Cardiac atrium fibroblast (primary cell): ENCODE results near the gene CKS1B. TPM values are rescaled to one million over a fixed set of nuclear protein-coding genes. Genes with fewer than 3 reads are reported as not detected.

Experiments
- total RNA-seq: library from RNA; depleted of rRNA; stranded (reverse); fragments of >200 nt; gene quantifications from 2 replicates; pipeline ENCODE4 v1.2.3, GENCODE V29; 2015

The CKS1B gene
- 22.6 and 37.6 TPM in 2 replicates for total RNA-seq

GRCh38 chr1:154974102-154974807, at the start of gene CKS1B:
CKS1B (plus strand) TSS chr1:154974681; CDS start chr1:154974746, 65 bp downstream.

GRCh38 chr1:154936555-154937084, 37.9 kb upstream of the CKS1B start, which contains the start of gene PMVK:
PMVK (minus strand) TSS chr1:154936719; CDS start chr1:154936685, 34 bp downstream.

GRCh38 chr1:154955718-154956543, 18.6 kb upstream of the CKS1B start, which contains the start of gene PBXIP1:
PBXIP1 (minus strand) TSS chr1:154956099; CDS start chr1:154953721, 2,378 bp downstream.

GRCh38 chr1:154961207-154962155, 13.0 kb upstream of the CKS1B start, which contains the start of gene PYGO2:
PYGO2 (minus strand) TSS chr1:154961782; CDS start chr1:154961576, 206 bp downstream.

GRCh38 chr1:154970631-154971340, 3.7 kb upstream of the CKS1B start, which contains the start of gene SHC1:
SHC1 (minus strand) TSS chr1:154970747; CDS start chr1:154970526, 221 bp downstream.

GRCh38 chr1:154982897-154983648, 8.6 kb downstream of the CKS1B start, which contains the start of gene FLAD1:
FLAD1 (plus strand) TSS chr1:154983344; CDS start chr1:154983695, 351 bp downstream.

GRCh38 chr1:154993572-154994268, 19.2 kb downstream of the CKS1B start, which contains the start of gene LENEP:
LENEP (plus strand) TSS chr1:154993586; CDS start chr1:154993608, 22 bp downstream.

GRCh38 chr1:155002464-155003226, 28.2 kb downstream of the CKS1B start, which contains the start of gene ZBTB7B:
ZBTB7B (plus strand) TSS chr1:155002802; CDS start chr1:155014661, 11,859 bp downstream.

Other genes with a start within 250 kb of the CKS1B start
- gene KCNN3, start 104.4 kb upstream of the CKS1B start, total RNA-seq = under 0.01 and 0.16 TPM in 2 replicates
- 6.3 and 11.2 TPM in 2 replicates for gene PMVK, start 38.0 kb upstream of the CKS1B start, total RNA-seq
- gene PBXIP1, start 18.6 kb upstream of the CKS1B start, total RNA-seq = 56.7 and 64.0 TPM in 2 replicates
- 7.8 and 10.7 TPM in 2 replicates for gene PYGO2, start 12.9 kb upstream of the CKS1B start, total RNA-seq
- 311 and 372 TPM in 2 replicates for gene SHC1, start 3.9 kb upstream of the CKS1B start, total RNA-seq
- gene FLAD1, start 8.7 kb downstream of the CKS1B start, total RNA-seq = 19.6 and 24.9 TPM in 2 replicates
- gene LENEP, start 18.9 kb downstream of the CKS1B start, total RNA-seq = not detected in 2 replicates
- gene ZBTB7B, start 28.1 kb downstream of the CKS1B start, total RNA-seq = 13.9 and 16.8 TPM in 2 replicates
- gene DCST2, start 59.1 kb downstream of the CKS1B start, total RNA-seq = 0.18 TPM in 1 of 2 replicates, not detected in the other
- not detected in 2 replicates for gene DCST1, start 59.1 kb downstream of the CKS1B start, total RNA-seq
- 125 and 162 TPM in 2 replicates for gene ADAM15, start 76.6 kb downstream of the CKS1B start, total RNA-seq
- 5.8 and 8.5 TPM in 2 replicates for gene EFNA4, start 89.1 kb downstream of the CKS1B start, total RNA-seq
- gene EFNA3, start 104.2 kb downstream of the CKS1B start, total RNA-seq = 0.90 and 2.8 TPM in 2 replicates
- 5.8 and 12.2 TPM in 2 replicates for gene EFNA1, start 153.2 kb downstream of the CKS1B start, total RNA-seq
- 36.6 and 43.5 TPM in 2 replicates for gene SLC50A1, start 161.2 kb downstream of the CKS1B start, total RNA-seq
- 26.9 and 50.1 TPM in 2 replicates for gene DPM3, start 165.8 kb downstream of the CKS1B start, total RNA-seq
- 139 and 169 TPM in 2 replicates for gene KRTCAP2, start 198.6 kb downstream of the CKS1B start, total RNA-seq
- gene TRIM46, start 199.2 kb downstream of the CKS1B start, total RNA-seq = 0.97 and 1.1 TPM in 2 replicates
- gene THBS3, start 233.2 kb downstream of the CKS1B start, total RNA-seq = 11.9 and 14.7 TPM in 2 replicates
- gene MTX1, start 234.0 kb downstream of the CKS1B start, total RNA-seq = 46.0 and 73.2 TPM in 2 replicates